Measurements from ENCODE around the gene DNAJB6.

The DNAJB6 gene

DNA sequence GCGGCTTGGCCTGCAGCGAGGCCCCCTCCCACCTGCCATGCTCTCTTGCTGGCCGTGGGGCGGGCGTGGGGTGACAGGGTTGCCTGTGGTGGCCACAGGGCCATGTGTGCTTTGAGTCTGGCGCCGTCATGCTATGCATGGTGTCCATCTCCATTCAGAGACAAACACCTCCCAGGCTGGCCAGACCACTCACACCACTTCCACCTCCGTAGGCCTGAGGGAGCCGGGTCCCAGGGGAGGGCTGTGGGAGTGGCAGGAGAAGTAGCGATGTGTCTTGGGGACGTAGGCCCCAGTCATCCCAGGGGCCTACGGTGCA, 65.5 kb downstream of the DNAJB6 start:
- DNase-seq (ENCODE audit: low spot score), result no peak
- TF ChIP-seq, protein P1, sequence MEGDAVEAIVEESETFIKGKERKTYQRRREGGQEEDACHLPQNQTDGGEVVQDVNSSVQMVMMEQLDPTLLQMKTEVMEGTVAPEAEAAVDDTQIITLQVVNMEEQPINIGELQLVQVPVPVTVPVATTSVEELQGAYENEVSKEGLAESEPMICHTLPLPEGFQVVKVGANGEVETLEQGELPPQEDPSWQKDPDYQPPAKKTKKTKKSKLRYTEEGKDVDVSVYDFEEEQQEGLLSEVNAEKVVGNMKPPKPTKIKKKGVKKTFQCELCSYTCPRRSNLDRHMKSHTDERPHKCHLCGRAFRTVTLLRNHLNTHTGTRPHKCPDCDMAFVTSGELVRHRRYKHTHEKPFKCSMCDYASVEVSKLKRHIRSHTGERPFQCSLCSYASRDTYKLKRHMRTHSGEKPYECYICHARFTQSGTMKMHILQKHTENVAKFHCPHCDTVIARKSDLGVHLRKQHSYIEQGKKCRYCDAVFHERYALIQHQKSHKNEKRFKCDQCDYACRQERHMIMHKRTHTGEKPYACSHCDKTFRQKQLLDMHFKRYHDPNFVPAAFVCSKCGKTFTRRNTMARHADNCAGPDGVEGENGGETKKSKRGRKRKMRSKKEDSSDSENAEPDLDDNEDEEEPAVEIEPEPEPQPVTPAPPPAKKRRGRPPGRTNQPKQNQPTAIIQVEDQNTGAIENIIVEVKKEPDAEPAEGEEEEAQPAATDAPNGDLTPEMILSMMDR (IDR thresholded peaks at IDR 0.05; ENCODE audit: extremely low read depth, insufficient read depth, missing control alignments), result no peak
- in situ Hi-C loops (cut with MboI; ENCODE audit: low pct_unique_long_range_greater_than_20kb, low sequenced_read_pairs, unreplicated experiment), result no loop called here

DNA sequence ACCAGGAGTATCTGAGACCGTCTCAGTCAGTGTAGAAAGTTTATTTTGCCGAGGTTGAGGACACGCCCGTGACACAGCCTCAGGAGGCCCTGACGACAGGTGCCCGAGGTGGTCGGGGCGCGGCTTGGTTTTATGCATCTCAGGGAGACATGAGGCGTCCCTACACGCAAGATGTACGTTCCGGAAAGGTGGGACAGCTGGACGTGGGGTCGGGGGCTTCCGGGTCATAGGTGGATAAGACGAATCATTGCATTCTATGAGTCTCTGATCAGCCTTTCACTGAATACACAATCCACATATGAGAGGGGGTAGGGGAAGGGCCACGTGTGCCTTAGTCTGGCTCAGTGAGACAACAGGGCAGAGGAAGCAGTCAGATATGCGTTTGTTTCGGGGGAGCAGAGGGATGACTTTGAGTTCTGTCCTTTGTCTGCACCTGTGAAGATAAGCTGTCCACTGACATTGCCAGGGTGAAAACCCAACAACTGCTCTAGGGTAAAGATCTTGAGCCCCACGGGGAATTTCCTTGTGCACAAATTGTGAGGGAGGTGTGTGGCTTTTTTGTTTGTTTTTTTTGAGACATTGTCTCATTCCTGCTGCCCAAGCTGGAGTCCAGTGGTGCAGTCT, 66.2 kb downstream of the DNAJB6 start:
- in situ Hi-C loops (cut with MboI; ENCODE audit: low pct_unique_long_range_greater_than_20kb, low sequenced_read_pairs, unreplicated experiment), result no loop called here
- DNase-seq (ENCODE audit: low spot score), result no peak
- TF ChIP-seq, protein P1 (IDR thresholded peaks at IDR 0.05; ENCODE audit: extremely low read depth, insufficient read depth, missing control alignments), result no peak

DNA sequence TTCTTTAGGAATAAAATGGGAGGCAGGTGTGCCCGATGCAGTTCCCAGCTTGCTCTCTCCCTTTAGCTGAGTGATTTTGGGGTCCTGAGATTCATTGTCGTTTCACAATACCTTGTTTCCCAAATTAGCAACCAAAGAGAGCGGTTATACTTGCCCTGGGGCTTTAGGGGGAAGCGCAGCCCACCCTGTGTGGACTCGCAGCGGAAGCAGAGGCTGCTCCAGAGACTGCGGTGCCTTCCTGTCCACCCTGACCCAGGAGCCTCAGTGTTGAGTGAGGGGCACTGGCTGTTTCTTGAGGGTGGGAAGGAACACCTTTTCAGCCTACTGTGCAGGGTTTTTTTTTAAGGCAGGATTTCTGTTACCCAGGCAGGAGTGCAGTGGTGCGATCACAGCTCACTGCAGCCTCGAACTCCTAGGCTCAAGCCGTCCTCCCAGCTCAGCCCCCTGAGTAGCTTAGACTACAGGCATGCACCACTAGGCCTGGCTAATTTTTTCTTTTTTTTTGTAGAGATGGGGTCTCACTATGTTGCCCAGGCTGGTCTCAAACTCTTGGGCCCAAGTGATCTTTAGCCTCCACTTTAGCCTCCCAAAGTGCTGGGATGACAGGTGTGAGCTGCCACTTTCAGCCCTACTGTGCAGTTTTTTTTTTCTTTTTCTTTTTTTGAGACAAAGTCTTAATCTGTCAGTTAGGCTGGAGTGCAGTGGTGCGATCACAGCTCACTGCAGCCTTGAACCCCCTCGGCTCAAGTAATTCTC, 67.0 kb downstream of the DNAJB6 start:
- no peak for DNase-seq (ENCODE audit: low spot score)
- in situ Hi-C loops (cut with MboI; ENCODE audit: low pct_unique_long_range_greater_than_20kb, low sequenced_read_pairs, unreplicated experiment), result no loop called here
- TF ChIP-seq, protein P1 (IDR thresholded peaks at IDR 0.05; ENCODE audit: extremely low read depth, insufficient read depth, missing control alignments), result no peak

DNA sequence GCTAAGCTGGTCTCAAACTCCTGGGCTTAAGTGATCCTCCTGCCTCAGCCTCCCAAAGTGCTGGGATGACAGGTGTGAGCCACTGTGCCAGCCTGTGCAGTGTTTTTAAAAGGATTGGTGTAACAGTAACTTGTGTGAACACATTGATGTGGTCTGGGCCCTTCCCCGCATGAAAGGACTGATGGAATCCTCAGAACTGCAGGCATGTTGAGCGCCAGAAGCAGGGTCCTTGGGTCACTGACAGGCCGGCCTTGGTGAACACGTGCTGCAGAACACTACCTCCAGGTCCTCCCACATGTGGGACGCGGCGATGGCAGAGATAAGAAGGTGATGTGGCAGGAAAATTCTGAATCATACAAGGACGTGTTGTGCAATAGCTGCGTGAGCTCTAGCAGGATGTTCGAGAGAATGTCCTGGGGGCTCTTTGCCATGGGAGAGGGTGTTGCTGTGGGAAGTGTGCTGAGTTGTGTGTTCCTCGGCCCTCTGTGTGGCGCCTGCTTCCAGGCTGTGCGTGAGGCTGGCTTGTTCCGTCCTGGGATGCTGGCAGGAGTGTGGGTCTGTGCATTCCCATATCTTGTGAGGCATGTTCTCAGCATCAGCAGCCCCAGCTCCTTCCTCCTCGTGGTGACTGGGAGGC, 68.2 kb downstream of the DNAJB6 start:
- no peak for DNase-seq (ENCODE audit: low spot score)
- TF ChIP-seq, protein P1 (IDR thresholded peaks at IDR 0.05; ENCODE audit: extremely low read depth, insufficient read depth, missing control alignments), result no peak
- in situ Hi-C loops (cut with MboI; ENCODE audit: low pct_unique_long_range_greater_than_20kb, low sequenced_read_pairs, unreplicated experiment), result no loop called here

- DNase-seq (ENCODE audit: low spot score), result no peak
- TF ChIP-seq, protein P1 (IDR thresholded peaks at IDR 0.05; ENCODE audit: extremely low read depth, insufficient read depth, missing control alignments), result no peak
- in situ Hi-C loops (cut with MboI; ENCODE audit: low pct_unique_long_range_greater_than_20kb, low sequenced_read_pairs, unreplicated experiment), result no loop called here
Observed at GRCh38 chr7:157405501-157405900, 68.7 kb downstream of the DNAJB6 start.

GRCh38 chr7:157405914-157406810, 69.4 kb downstream of the DNAJB6 start:
- TF ChIP-seq, protein P1 (IDR thresholded peaks at IDR 0.05; ENCODE audit: extremely low read depth, insufficient read depth, missing control alignments), result no peak
- no peak for DNase-seq (ENCODE audit: low spot score)
- in situ Hi-C loops (cut with MboI; ENCODE audit: low pct_unique_long_range_greater_than_20kb, low sequenced_read_pairs, unreplicated experiment), result no loop called here
